IMR-90 (cell line): ENCODE data around the gene ARHGEF1. TPM values are rescaled to one million over a fixed set of nuclear protein-coding genes. Genes with fewer than 3 reads are reported as not detected.

ENCODE experiments used
- ATAC-seq: fragments of 200-7000 bp; cut with Tn5 transposase; 2 replicates; pipeline ENCODE4 v1.9.1; 2020; ENCODE audit warnings: low read depth, mild to moderate bottlenecking, moderate library complexity
- BruUV-seq: library from RNA; stranded (reverse); fragments of 400-500 nt; replicated peaks from 2 replicates; lab custom pipeline; 2021; lab: Mats Ljungman, UMichigan
- CTCF ChIA-PET: fragments of 300-600 bp; formaldehyde crosslinking; extraction: SDS; loops from one replicate; lab custom pipeline; 2021; ENCODE audit warnings: antibody characterized with exemption; lab: Yijun Ruan, JAX
- POLR2A ChIA-PET: fragments of 300-600 bp; sonication (Branson Sonifier 250); formaldehyde crosslinking; loops from one replicate; lab custom pipeline; 2022; ENCODE audit warnings: antibody characterized with exemption; ENCODE audit not compliant: unreplicated experiment; lab: Charles Lee
- DNase-seq: peaks from one replicate; pipeline ENCODE4 v3.0.0; 2013
- H2AFZ ChIP-seq: replicated peaks from 2 replicates; pipeline ENCODE3; 2013; ENCODE audit warnings: low read length, mild to moderate bottlenecking; ENCODE audit not compliant: poor library complexity
- H2AK5ac ChIP-seq: 2 replicates; pipeline ENCODE4 v1.6.1; 2013; ENCODE audit warnings: low read depth, low read length, inconsistent platforms
- H2AK9ac ChIP-seq: replicated peaks from 2 replicates; pipeline ENCODE3; 2013; ENCODE audit warnings: mild to moderate bottlenecking, low read depth, low read length, moderate library complexity; ENCODE audit not compliant: poor library complexity
- H2BK120ac ChIP-seq: 2 replicates; pipeline ENCODE4 v1.6.1; 2013; ENCODE audit warnings: low read depth, low read length, inconsistent platforms
- H2BK15ac ChIP-seq: 3 replicates; pipeline ENCODE4 v1.6.1; 2013; ENCODE audit warnings: low read depth, low read length, inconsistent platforms
- H2BK20ac ChIP-seq: 2 replicates; pipeline ENCODE4 v1.6.1; 2013; ENCODE audit warnings: low read depth, mild to moderate bottlenecking, inconsistent platforms, low read length, moderate library complexity
- H2BK5ac ChIP-seq: 2 replicates; pipeline ENCODE4 v1.6.1; 2013; ENCODE audit warnings: mild to moderate bottlenecking, low read depth, low read length, inconsistent platforms; ENCODE audit not compliant: poor library complexity, severe bottlenecking
- H3K14ac ChIP-seq: replicated peaks from 2 replicates; pipeline ENCODE4 v1.6.1; 2013; ENCODE audit warnings: low read depth, low read length, inconsistent platforms
- H3K18ac ChIP-seq: 2 replicates; pipeline ENCODE4 v1.6.1; 2013; ENCODE audit warnings: low read depth, low read length, control low read depth
- H3K23ac ChIP-seq: 2 replicates; pipeline ENCODE4 v1.6.1; 2013; ENCODE audit warnings: low read depth, low read length, inconsistent platforms
- H3K27ac ChIP-seq: 2 replicates; pipeline ENCODE4 v1.5.1; 2013; ENCODE audit warnings: mild to moderate bottlenecking, control low read depth, low read length; ENCODE audit not compliant: insufficient read depth
- H3K27me3 ChIP-seq: 2 replicates; pipeline ENCODE4 v1.6.1; 2013; ENCODE audit warnings: low read length; ENCODE audit not compliant: control insufficient read depth, insufficient read depth
- H3K36me3 ChIP-seq: 2 replicates; pipeline ENCODE4 v1.6.1; 2013; ENCODE audit warnings: low read length, mixed read lengths; ENCODE audit not compliant: control insufficient read depth, insufficient read depth
- H3K4ac ChIP-seq: 2 replicates; pipeline ENCODE4 v1.6.1; 2013; ENCODE audit warnings: low read depth, low read length, inconsistent platforms
- H3K4me1 ChIP-seq: 2 replicates; pipeline ENCODE4 v1.6.1; 2013; ENCODE audit warnings: low read length, mixed read lengths; ENCODE audit not compliant: control insufficient read depth, insufficient read depth
- H3K4me2 ChIP-seq: 2 replicates; pipeline ENCODE4 v1.6.1; 2013; ENCODE audit warnings: low read depth, mild to moderate bottlenecking, control low read depth, low read length, moderate library complexity
- H3K4me3 ChIP-seq: 2 replicates; pipeline ENCODE4 v1.5.1; 2013; ENCODE audit warnings: low read depth, mild to moderate bottlenecking, control low read depth, low read length, moderate library complexity; ENCODE audit not compliant: insufficient read depth
- H3K56ac ChIP-seq: 2 replicates; pipeline ENCODE4 v1.6.1; 2013; ENCODE audit warnings: low read length, inconsistent platforms; ENCODE audit not compliant: insufficient read depth; ENCODE audit errors: extremely low read depth
- H3K79me1 ChIP-seq, 2 experiments: 2 replicates each; pipeline ENCODE4 v1.6.1; 2013; ENCODE audit warnings: low read length in 2 of 2, inconsistent platforms in 1 of 2, low read depth in 1 of 2
- H3K9ac ChIP-seq: 2 replicates; pipeline ENCODE4 v1.6.1; 2013; ENCODE audit warnings: low read depth, low read length, control low read depth
- H3K9me1 ChIP-seq: 2 replicates; pipeline ENCODE4 v1.6.1; 2013; ENCODE audit warnings: low read length, inconsistent platforms; ENCODE audit not compliant: insufficient read depth
- H3K9me3 ChIP-seq: 2 replicates; pipeline ENCODE4 v1.6.1; 2013; ENCODE audit warnings: low read length; ENCODE audit not compliant: control insufficient read depth, insufficient read depth
- H4K20me1 ChIP-seq: 2 replicates; pipeline ENCODE4 v1.6.1; 2013; ENCODE audit warnings: low read length, inconsistent platforms; ENCODE audit not compliant: insufficient read depth
- H4K5ac ChIP-seq: 2 replicates; pipeline ENCODE4 v1.6.1; 2013; ENCODE audit warnings: mild to moderate bottlenecking, low read depth, low read length, control low read depth
- H4K8ac ChIP-seq, 2 experiments: 2 replicates each; pipeline ENCODE4 v1.6.1; 2013; ENCODE audit warnings: low read depth in 2 of 2, low read length in 2 of 2, control low read depth in 1 of 2, inconsistent platforms in 1 of 2
- H4K91ac ChIP-seq: 2 replicates; pipeline ENCODE4 v1.6.1; 2013; ENCODE audit warnings: low read depth, low read length, inconsistent platforms; ENCODE audit not compliant: insufficient read depth
- BHLHE40 ChIP-seq: fragments of 150-350 bp; IDR thresholded peaks from 2 replicates; pipeline ENCODE4 v1.6.1; 2016; ENCODE audit warnings: mild to moderate bottlenecking, low read depth, low read length
- CEBPB ChIP-seq: IDR thresholded peaks from 2 replicates; pipeline ENCODE4 v1.6.1; 2012; ENCODE audit warnings: low read depth, low read length, improper control_type of control experiment
- CHD1 ChIP-seq: IDR thresholded peaks from 2 replicates; pipeline ENCODE4 v1.6.1; 2012; ENCODE audit warnings: low read depth, low read length, improper control_type of control experiment
- MAFK ChIP-seq: IDR thresholded peaks from 2 replicates; pipeline ENCODE4 v1.6.1; 2012; ENCODE audit warnings: low read depth, low read length, improper control_type of control experiment
- MAZ ChIP-seq: IDR thresholded peaks from 2 replicates; pipeline ENCODE4 v1.6.1; 2012; ENCODE audit warnings: low read depth, mild to moderate bottlenecking, low read length, improper control_type of control experiment, moderate library complexity, borderline replicate concordance
- MXI1 ChIP-seq: IDR thresholded peaks from 2 replicates; pipeline ENCODE4 v1.6.1; 2012; ENCODE audit warnings: low read depth, mild to moderate bottlenecking, low read length, moderate library complexity, borderline replicate concordance
- NFE2L2 ChIP-seq: fragments of 150-350 bp; IDR thresholded peaks from 2 replicates; pipeline ENCODE4 v1.6.1; 2016; ENCODE audit warnings: low read depth, mild to moderate bottlenecking, low read length
- POLR2A ChIP-seq: IDR thresholded peaks from 2 replicates; pipeline ENCODE4 v1.6.1; 2012; ENCODE audit warnings: mild to moderate bottlenecking, low read depth, low read length
- RAD21 ChIP-seq: IDR thresholded peaks from 2 replicates; pipeline ENCODE4 v1.6.1; 2012; ENCODE audit warnings: low read length, improper control_type of control experiment
- RCOR1 ChIP-seq: IDR thresholded peaks from 2 replicates; pipeline ENCODE4 v1.6.1; 2012; ENCODE audit warnings: mild to moderate bottlenecking, low read length, improper control_type of control experiment; ENCODE audit not compliant: insufficient replicate concordance
- RFX5 ChIP-seq: IDR thresholded peaks from 2 replicates; pipeline ENCODE4 v1.8.0; 2012; ENCODE audit warnings: low read depth, mild to moderate bottlenecking, low read length, moderate library complexity
- WGBS, 2 experiments: methylation state at CpG; one replicate each; pipeline versions ENCODE4 v1.1.5 to v1.1.7; 2013; ENCODE audit warnings: missing lambda C conversion rate in 2 of 2; ENCODE audit not compliant: insufficient read length in 1 of 2; ENCODE audit errors: extremely low coverage in 2 of 2; 5-methylcytosine and 5-hydroxymethylcytosine counted together
- dilution Hi-C: fragments of 300-500 bp; cut with HindIII; formaldehyde crosslinking; loops from one replicate; pipeline ENCODE4 v1.14.3; 2018; ENCODE audit warnings: low sequenced_read_pairs; ENCODE audit not compliant: unreplicated experiment
- in situ Hi-C: fragments of 300-500 bp; cut with MboI; formaldehyde crosslinking; loops from 3 replicates; pipeline ENCODE4 v1.14.3; 2019; ENCODE audit warnings: low sequenced_read_pairs, inconsistent platforms, mixed read lengths
- intact Hi-C: fragments of 100-400 bp; cut with micrococcal nuclease; formaldehyde crosslinking; loops from 2 replicates; pipeline ENCODE4 v1.10.0; 2022
- polyA plus RNA-seq, 3 experiments: library from polyadenylated mRNA; depleted of rRNA; stranded (reverse); fragments of >200 nt; gene quantifications; 2 replicates each; pipeline ENCODE4 v1.2.3, GENCODE V29; 2012; ENCODE audit warnings: low replicate concordance in 1 of 3
- total RNA-seq: library from RNA; depleted of rRNA; stranded (reverse); fragments of >200 nt; gene quantifications from 2 replicates; pipeline ENCODE4 v1.2.3, GENCODE V29; 2012
- TF ChIP-seq, protein P1 (sequence below): fragments of 150-350 bp; IDR thresholded peaks from 2 replicates; pipeline ENCODE4 v1.6.1; 2017; ENCODE audit warnings: mild to moderate bottlenecking, antibody characterized with exemption, low read length, low read depth
- TF ChIP-seq, protein P2 (sequence below): fragments of 150-350 bp; IDR thresholded peaks from 2 replicates; pipeline ENCODE4 v1.6.1; 2016; ENCODE audit warnings: low read depth, mild to moderate bottlenecking, low read length, moderate library complexity, borderline replicate concordance
- TF ChIP-seq, protein P3 (sequence below): conservative IDR thresholded peaks from 2 replicates; pipeline ENCODE4 v1.5.1; 2012; ENCODE audit warnings: mild to moderate bottlenecking, low read depth, low read length, improper control_type of control experiment

ARHGEF1 gene
- total and polyA plus RNA-seq, 2 of the 4 experiments (the other 2 are of a cell fraction), result 11.5 to 47.1 TPM

- H3K4ac ChIP-seq, result no peak overlapping the region
- ChIA-PET CTCF (interaction anchor here (1.0 kb wide), 1 partner anchor 110 kb away, joined by 4 read pairs; no protein-coding TSS in a partner anchor), POLR2A (no interaction called here)
- H2BK120ac ChIP-seq, result no peak overlapping the region
- BruUV-seq, result no TSS peak
- dilution Hi-C loops (no loop called here), in situ Hi-C loops (no loop called here), intact Hi-C loops (no loop called here)
- DNase-seq (no peak), ATAC-seq (no peak)
- WGBS, 2 experiments, result 42% methylated on average over 8 of the region's 13 CpGs; no CpG with 5 or more reads in 1 of the 2 experiments
- H3K4me3 ChIP-seq, result no peak overlapping the region
- H2BK5ac ChIP-seq, result no peak overlapping the region
- peaks cover 3% of the 10 kb centered on the region; the same call in 1 of the 2 replicates for H3K9me3 ChIP-seq
- no peak overlapping the region for H2AK9ac ChIP-seq
- peaks cover 9% of the 10 kb centered on the region for H3K9me1 ChIP-seq
- H4K8ac ChIP-seq, result no peak overlapping the region
- no peak overlapping the region for H2AFZ ChIP-seq
- no peak overlapping the region for H3K18ac ChIP-seq
- H3K4me2 ChIP-seq, result no peak overlapping the region
- H3K23ac ChIP-seq, result no peak overlapping the region
- no peaks in the 10 kb centered on the region for H3K79me1 ChIP-seq
- H2AK5ac ChIP-seq, result no peak overlapping the region
- H3K36me3 ChIP-seq, result no peaks in the 10 kb centered on the region
- H3K27me3 ChIP-seq, result peaks cover 82% of the 10 kb centered on the region
- H4K5ac ChIP-seq, result no peak overlapping the region
- H4K20me1 ChIP-seq, result peaks cover 33% of the 10 kb centered on the region
- no peak overlapping the region for H2BK20ac ChIP-seq
- H3K4me1 ChIP-seq, result peaks cover 5% of the 10 kb centered on the region
- H3K56ac ChIP-seq, result no peak overlapping the region
- no peak overlapping the region for H3K14ac ChIP-seq
- no peak overlapping the region for H3K9ac ChIP-seq
- H3K27ac ChIP-seq, result no peak overlapping the region
- H2BK15ac ChIP-seq, result no peak overlapping the region
- H4K91ac ChIP-seq, result no peak overlapping the region
- TF ChIP-seq CHD1 (no peak), POLR2A (no peak), RAD21 (no peak), MAFK (no peak), NFE2L2 (no peak), MXI1 (no peak), RFX5 (no peak), CEBPB (no peak), BHLHE40 (no peak), MAZ (no peak), RCOR1 (no peak)
- TF ChIP-seq, protein P1, sequence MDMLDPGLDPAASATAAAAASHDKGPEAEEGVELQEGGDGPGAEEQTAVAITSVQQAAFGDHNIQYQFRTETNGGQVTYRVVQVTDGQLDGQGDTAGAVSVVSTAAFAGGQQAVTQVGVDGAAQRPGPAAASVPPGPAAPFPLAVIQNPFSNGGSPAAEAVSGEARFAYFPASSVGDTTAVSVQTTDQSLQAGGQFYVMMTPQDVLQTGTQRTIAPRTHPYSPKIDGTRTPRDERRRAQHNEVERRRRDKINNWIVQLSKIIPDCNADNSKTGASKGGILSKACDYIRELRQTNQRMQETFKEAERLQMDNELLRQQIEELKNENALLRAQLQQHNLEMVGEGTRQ, result no peak
- TF ChIP-seq, protein P2, sequence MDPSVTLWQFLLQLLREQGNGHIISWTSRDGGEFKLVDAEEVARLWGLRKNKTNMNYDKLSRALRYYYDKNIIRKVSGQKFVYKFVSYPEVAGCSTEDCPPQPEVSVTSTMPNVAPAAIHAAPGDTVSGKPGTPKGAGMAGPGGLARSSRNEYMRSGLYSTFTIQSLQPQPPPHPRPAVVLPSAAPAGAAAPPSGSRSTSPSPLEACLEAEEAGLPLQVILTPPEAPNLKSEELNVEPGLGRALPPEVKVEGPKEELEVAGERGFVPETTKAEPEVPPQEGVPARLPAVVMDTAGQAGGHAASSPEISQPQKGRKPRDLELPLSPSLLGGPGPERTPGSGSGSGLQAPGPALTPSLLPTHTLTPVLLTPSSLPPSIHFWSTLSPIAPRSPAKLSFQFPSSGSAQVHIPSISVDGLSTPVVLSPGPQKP, result no peak
- TF ChIP-seq, protein P3, sequence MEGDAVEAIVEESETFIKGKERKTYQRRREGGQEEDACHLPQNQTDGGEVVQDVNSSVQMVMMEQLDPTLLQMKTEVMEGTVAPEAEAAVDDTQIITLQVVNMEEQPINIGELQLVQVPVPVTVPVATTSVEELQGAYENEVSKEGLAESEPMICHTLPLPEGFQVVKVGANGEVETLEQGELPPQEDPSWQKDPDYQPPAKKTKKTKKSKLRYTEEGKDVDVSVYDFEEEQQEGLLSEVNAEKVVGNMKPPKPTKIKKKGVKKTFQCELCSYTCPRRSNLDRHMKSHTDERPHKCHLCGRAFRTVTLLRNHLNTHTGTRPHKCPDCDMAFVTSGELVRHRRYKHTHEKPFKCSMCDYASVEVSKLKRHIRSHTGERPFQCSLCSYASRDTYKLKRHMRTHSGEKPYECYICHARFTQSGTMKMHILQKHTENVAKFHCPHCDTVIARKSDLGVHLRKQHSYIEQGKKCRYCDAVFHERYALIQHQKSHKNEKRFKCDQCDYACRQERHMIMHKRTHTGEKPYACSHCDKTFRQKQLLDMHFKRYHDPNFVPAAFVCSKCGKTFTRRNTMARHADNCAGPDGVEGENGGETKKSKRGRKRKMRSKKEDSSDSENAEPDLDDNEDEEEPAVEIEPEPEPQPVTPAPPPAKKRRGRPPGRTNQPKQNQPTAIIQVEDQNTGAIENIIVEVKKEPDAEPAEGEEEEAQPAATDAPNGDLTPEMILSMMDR, result no peak
Observed at GRCh38 chr19:41924151-41925145, 41.5 kb downstream of the ARHGEF1 start.
